ENCODE measurements around the gene FOXL2.

Gene FOXL2

GRCh38 chr3:138898301-138898700 is 48.6 kb downstream of the FOXL2 start:
- Histone ChIP-seq H3K27me3 (ENCODE audit: control insufficient read depth, insufficient read depth, low read length) (no peaks in the 10 kb centered on the region), H3K4me3 (ENCODE audit: low read length) (no peak overlapping the region), H3K36me3 (ENCODE audit: control insufficient read depth, insufficient read depth, low read length) (no peaks in the 10 kb centered on the region), H3K9ac (ENCODE audit: low read length) (no peak overlapping the region), H3K4me1 (ENCODE audit: control insufficient read depth, insufficient read depth, low read length) (no peaks in the 10 kb centered on the region), H3K27ac (ENCODE audit: low read depth, low read length) (no peak overlapping the region)
